Measurements from ENCODE around the gene SMAD6.
"Not testable (repeated sequence)": the region's sequence is repeated elsewhere in the genome, so short reads cannot be mapped to it uniquely, and the experiment has no call there.

The SMAD6 gene

GRCh38 chr15:66750609-66751008, 48.6 kb downstream of the SMAD6 start:
- FAIRE-seq (no peak), DNase-seq (ENCODE audit: extremely low spot score, insufficient read length, low read depth) (no peak)

GRCh38 chr15:66751579-66751978, 49.5 kb downstream of the SMAD6 start:
- no peak for FAIRE-seq
- DNase-seq (ENCODE audit: extremely low spot score, insufficient read length, low read depth), result no peak

GRCh38 chr15:66752078-66752477, 50.0 kb downstream of the SMAD6 start:
- no peak for FAIRE-seq
- no peak for DNase-seq (ENCODE audit: extremely low spot score, insufficient read length, low read depth)

- DNase-seq (ENCODE audit: extremely low spot score, insufficient read length, low read depth), result no peak
- FAIRE-seq, result no peak
These were observed 51.8 kb downstream of the SMAD6 start for GRCh38 chr15:66753687-66754377.

GRCh38 chr15:66754789-66755188, 52.8 kb downstream of the SMAD6 start:
- no peak for FAIRE-seq
- no peak for DNase-seq (ENCODE audit: extremely low spot score, insufficient read length, low read depth)

GRCh38 chr15:66755298-66756068, 53.4 kb downstream of the SMAD6 start:
- DNase-seq (ENCODE audit: extremely low spot score, insufficient read length, low read depth), result no peak
- FAIRE-seq, result no peak

GRCh38 chr15:66756295-66756694, 54.3 kb downstream of the SMAD6 start:
- DNase-seq (ENCODE audit: extremely low spot score, insufficient read length, low read depth), result no peak
- no peak for FAIRE-seq

- FAIRE-seq, result no peak
- no peak for DNase-seq (ENCODE audit: extremely low spot score, insufficient read length, low read depth)
These were observed 55.0 kb downstream of the SMAD6 start for GRCh38 chr15:66757030-66757429.

- FAIRE-seq, result no peak
- no peak for DNase-seq (ENCODE audit: extremely low spot score, insufficient read length, low read depth)
These were observed 55.5 kb downstream of the SMAD6 start for GRCh38 chr15:66757521-66757920.

- not testable (repeated sequence) for FAIRE-seq; DNase-seq (ENCODE audit: extremely low spot score, insufficient read length, low read depth)
These were observed 56.2 kb downstream of the SMAD6 start for GRCh38 chr15:66758217-66758616.

GRCh38 chr15:66758844-66759243, 56.8 kb downstream of the SMAD6 start:
- no peak for FAIRE-seq
- DNase-seq (ENCODE audit: extremely low spot score, insufficient read length, low read depth), result no peak

- DNase-seq (ENCODE audit: extremely low spot score, insufficient read length, low read depth) (no peak), FAIRE-seq (no peak)
These were observed 58.3 kb downstream of the SMAD6 start for GRCh38 chr15:66760097-66760967.

- DNase-seq (ENCODE audit: extremely low spot score, insufficient read length, low read depth) (no peak), FAIRE-seq (no peak)
These were observed 59.1 kb downstream of the SMAD6 start for GRCh38 chr15:66760968-66761725.

GRCh38 chr15:66761726-66762595, 59.9 kb downstream of the SMAD6 start:
- FAIRE-seq (no peak), DNase-seq (ENCODE audit: extremely low spot score, insufficient read length, low read depth) (no peak)

GRCh38 chr15:66763186-66764071, 61.4 kb downstream of the SMAD6 start:
- FAIRE-seq, result peak; percentile 33
- DNase-seq (ENCODE audit: extremely low spot score, insufficient read length, low read depth), result no peak

GRCh38 chr15:66764072-66764786, 62.2 kb downstream of the SMAD6 start:
- no peak for DNase-seq (ENCODE audit: extremely low spot score, insufficient read length, low read depth)
- no peak for FAIRE-seq

- FAIRE-seq (peak; percentile 97), DNase-seq (ENCODE audit: extremely low spot score, insufficient read length, low read depth) (peak; percentile 75)
These were observed 63.6 kb downstream of the SMAD6 start for GRCh38 chr15:66765478-66766281.
